DND-41 (cell line): ENCODE results near the gene CTNNA1.

Experiments used
- CTCF ChIP-seq: IDR thresholded peaks from 2 replicates; pipeline ENCODE4 v1.5.1; 2012; ENCODE audit warnings: borderline replicate concordance, low read length, moderate library complexity, mild to moderate bottlenecking; ENCODE audit not compliant: poor library complexity, severe bottlenecking; ENCODE audit errors: extremely low read depth
- EZH2 ChIP-seq: IDR thresholded peaks from 3 replicates; pipeline ENCODE4 v1.6.1; 2012; ENCODE audit warnings: borderline replicate concordance, low read depth, mild to moderate bottlenecking, moderate library complexity, low read length, inconsistent platforms; ENCODE audit not compliant: severe bottlenecking

GRCh38 chr5:138978080-138978479 is 224.9 kb downstream of the CTNNA1 start:
- no peak for TF ChIP-seq CTCF
- TF ChIP-seq EZH2 = no peak
